NT2/D1 (cell line): ENCODE results near the gene MYO3B.

Source experiments
- SUZ12 ChIP-seq: IDR thresholded peaks from 2 replicates; pipeline ENCODE4 v1.6.1; 2011; ENCODE audit not compliant: insufficient read length, insufficient read depth; ENCODE audit errors: extremely low read depth
- YY1 ChIP-seq: IDR thresholded peaks from 2 replicates; pipeline ENCODE4 v1.6.1; 2011; ENCODE audit not compliant: insufficient read length, insufficient read depth
- ZNF274 ChIP-seq: IDR thresholded peaks from 2 replicates; pipeline ENCODE4 v1.6.1; 2011; ENCODE audit warnings: mild to moderate bottlenecking, low read depth, low read length

- TF ChIP-seq YY1: no peak
- TF ChIP-seq ZNF274: no peak
- TF ChIP-seq SUZ12: no peak
Measured at GRCh38 chr2:170375192-170375591, 197.2 kb downstream of the MYO3B start.
